Neutrophil (primary cell): ENCODE data around the gene RPL26.

Experiments used
- H3K27ac ChIP-seq: fragments of 200-600 bp; sonication (generic); 2 replicates; pipeline ENCODE4 v1.5.1; 2016; ENCODE audit warnings: mild to moderate bottlenecking, moderate library complexity
- H3K27me3 ChIP-seq: fragments of 200-600 bp; sonication (generic); 2 replicates; pipeline ENCODE4 v1.6.0; 2016; ENCODE audit warnings: mild to moderate bottlenecking
- H3K36me3 ChIP-seq: fragments of 200-600 bp; sonication (generic); 2 replicates; pipeline ENCODE4 v1.5.1; 2017
- H3K4me1 ChIP-seq, 2 experiments: fragments of 200-600 bp in 1 of 2; sonication (generic) in 1 of 2; 1 replicate in 1 of 2; 2 replicates in 1 of 2; pipeline versions ENCODE4 v1.5.1 to v1.6.1; 2013 to 2016; ENCODE audit warnings: low read depth in 1 of 2, low read length in 1 of 2, mild to moderate bottlenecking in 1 of 2, moderate library complexity in 1 of 2; ENCODE audit not compliant: control insufficient read depth in 1 of 2, insufficient read depth in 1 of 2
- H3K4me3 ChIP-seq, 2 experiments: fragments of 200-600 bp in 1 of 2; sonication (generic) in 1 of 2; 1 replicate in 1 of 2; 2 replicates in 1 of 2; pipeline ENCODE4 v1.5.1; 2013 to 2016; ENCODE audit warnings: low read depth in 1 of 2, low read length in 1 of 2, mild to moderate bottlenecking in 1 of 2, moderate library complexity in 1 of 2
- H3K9me3 ChIP-seq: fragments of 200-600 bp; sonication (generic); 2 replicates; pipeline ENCODE4 v1.5.1; 2016
- CTCF ChIP-seq: fragments of 200-600 bp; sonication (generic); IDR thresholded peaks from 2 replicates; pipeline ENCODE4 v1.5.1; 2016; ENCODE audit warnings: antibody characterized with exemption

Gene RPL26

DNA sequence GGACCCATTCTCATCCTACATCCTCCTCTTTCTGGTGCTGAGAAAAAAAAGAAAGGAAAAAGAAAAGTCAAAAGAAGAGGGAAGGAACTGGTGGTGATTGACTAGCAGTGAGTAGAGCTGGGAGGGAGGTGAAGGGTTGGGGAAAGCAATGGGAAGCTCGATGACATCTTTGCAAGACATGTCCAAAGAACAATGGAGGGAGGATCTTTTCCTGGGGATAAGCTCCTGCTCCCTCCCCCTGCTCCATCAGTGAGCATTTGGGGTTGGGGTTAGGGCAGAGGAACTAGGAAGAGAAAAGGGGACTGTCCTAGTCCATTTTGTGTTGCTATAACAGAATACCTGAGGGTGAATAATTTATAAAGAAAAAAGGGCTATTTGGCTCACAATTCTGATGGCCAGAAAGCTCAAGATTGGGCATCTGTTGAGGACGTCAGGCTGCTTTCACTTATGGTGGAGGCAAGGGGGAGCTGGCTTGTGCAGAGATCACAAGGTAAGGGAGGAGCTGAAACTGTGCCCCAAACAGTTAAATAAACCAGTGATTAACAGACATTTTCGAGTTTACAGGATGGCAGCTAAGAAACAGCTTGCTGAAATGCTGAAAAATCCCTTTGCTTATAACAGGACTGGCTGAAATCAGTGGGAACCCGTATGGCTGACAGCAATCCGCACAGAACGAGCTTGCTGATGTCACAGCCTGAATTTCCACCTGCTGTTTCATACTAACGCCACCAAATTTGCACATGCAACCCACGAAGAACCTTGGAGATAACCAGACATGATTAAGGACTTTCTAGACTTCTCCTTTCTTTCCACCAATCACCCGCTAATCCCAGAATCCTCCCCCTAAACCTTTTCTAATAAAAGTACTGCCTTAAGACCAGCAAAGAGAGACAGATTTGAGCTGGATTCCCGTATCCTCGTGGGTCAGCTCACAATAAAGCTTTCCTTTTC is 44.9 kb downstream of the RPL26 start:
- H3K27ac ChIP-seq = no peak overlapping the region

GRCh38 chr17:8333281-8333680 is 49.7 kb downstream of the RPL26 start:
- H3K4me1 ChIP-seq = peaks cover 7 to 10% of the 10 kb centered on the region in 2 experiments
- no peak overlapping the region for H3K4me3 ChIP-seq
- peaks cover 18% of the 10 kb centered on the region for H3K27me3 ChIP-seq
- no peaks in the 10 kb centered on the region for H3K9me3 ChIP-seq
- TF ChIP-seq CTCF = no peak
- no peak overlapping the region for H3K27ac ChIP-seq
- H3K36me3 ChIP-seq = no peaks in the 10 kb centered on the region

More for the DNA sequence above, 44.9 kb downstream of the RPL26 start:
- no peak overlapping the region for H3K4me3 ChIP-seq
- no peak for TF ChIP-seq CTCF
- H3K27me3 ChIP-seq = peaks cover 8% of the 10 kb centered on the region
- no peaks in the 10 kb centered on the region for H3K36me3 ChIP-seq
- H3K4me1 ChIP-seq = peaks cover 10 to 11% of the 10 kb centered on the region in 2 experiments
- no peaks in the 10 kb centered on the region for H3K9me3 ChIP-seq

DNA sequence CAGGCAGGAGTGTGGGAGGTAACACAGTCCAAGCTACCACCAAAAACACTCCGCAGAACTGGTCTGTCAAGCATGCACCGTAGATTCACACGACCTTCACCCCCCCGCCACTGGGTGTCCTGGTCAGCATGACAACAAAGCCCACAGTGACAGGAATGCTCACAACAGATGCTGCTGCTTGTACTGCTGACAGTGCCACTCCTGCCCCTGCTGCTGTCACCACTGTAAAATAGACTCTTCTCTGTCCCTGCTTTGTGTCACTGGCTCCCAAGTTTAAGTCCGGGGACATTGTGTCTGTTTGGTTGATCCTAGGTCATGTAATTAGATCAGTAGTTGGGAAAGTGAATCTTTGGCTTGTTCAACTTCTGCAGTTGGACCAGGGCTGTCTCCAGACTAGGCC is 50.3 kb downstream of the RPL26 start:
- no peak overlapping the region for H3K4me3 ChIP-seq
- H3K27ac ChIP-seq = no peak overlapping the region
- H3K27me3 ChIP-seq = peaks cover 20% of the 10 kb centered on the region
- no peak for TF ChIP-seq CTCF
- no peaks in the 10 kb centered on the region for H3K36me3 ChIP-seq
- peaks cover 1 to 4% of the 10 kb centered on the region in 2 experiments for H3K4me1 ChIP-seq
- H3K9me3 ChIP-seq = no peaks in the 10 kb centered on the region

- Histone ChIP-seq H3K9me3 (no peaks in the 10 kb centered on the region), H3K27me3 (peaks cover 25% of the 10 kb centered on the region), H3K27ac (no peak overlapping the region), H3K4me1 (peaks cover 0 to 2% of the 10 kb centered on the region in 2 experiments), H3K36me3 (no peaks in the 10 kb centered on the region), H3K4me3 (no peak overlapping the region)
- TF ChIP-seq CTCF = no peak
Measured at GRCh38 chr17:8332128-8332527, 50.9 kb downstream of the RPL26 start.
